HAP-1 (cell line): ENCODE data around the gene PLEKHO2.

Experiments used
- DNase-seq, 2 experiments: peaks; one replicate each; pipeline ENCODE4 v3.0.0-alpha.2; 2016 to 2020; ENCODE audit warnings: low spot score in 2 of 2
- H3K27me3 ChIP-seq: fragments of 250-450 bp; sonication (Bioruptor Pico); 2 replicates; pipeline ENCODE4 v1.5.1; 2020; ENCODE audit warnings: low read depth, mild to moderate bottlenecking, moderate library complexity
- H3K36me3 ChIP-seq: fragments of 250-450 bp; sonication (Bioruptor Pico); replicated peaks from 2 replicates; pipeline ENCODE4 v1.5.1; 2020; ENCODE audit warnings: mild to moderate bottlenecking
- H3K4me1 ChIP-seq: fragments of 250-450 bp; sonication (Bioruptor Pico); 2 replicates; pipeline ENCODE4 v1.5.1; 2020; ENCODE audit warnings: mild to moderate bottlenecking
- H3K4me3 ChIP-seq: fragments of 250-450 bp; sonication (Bioruptor Pico); 2 replicates; pipeline ENCODE4 v1.5.1; 2020; ENCODE audit warnings: mild to moderate bottlenecking, moderate library complexity
- H3K9me3 ChIP-seq: fragments of 250-450 bp; sonication (Bioruptor Pico); 2 replicates; pipeline ENCODE4 v1.5.1; 2020; ENCODE audit warnings: mild to moderate bottlenecking, moderate library complexity
- in situ Hi-C: fragments of 300-500 bp; cut with MboI; formaldehyde crosslinking; loops from 3 replicates; pipeline ENCODE4 v1.14.3; 2020; ENCODE audit warnings: low sequenced_read_pairs, inconsistent platforms, mixed read lengths

Gene PLEKHO2

DNA sequence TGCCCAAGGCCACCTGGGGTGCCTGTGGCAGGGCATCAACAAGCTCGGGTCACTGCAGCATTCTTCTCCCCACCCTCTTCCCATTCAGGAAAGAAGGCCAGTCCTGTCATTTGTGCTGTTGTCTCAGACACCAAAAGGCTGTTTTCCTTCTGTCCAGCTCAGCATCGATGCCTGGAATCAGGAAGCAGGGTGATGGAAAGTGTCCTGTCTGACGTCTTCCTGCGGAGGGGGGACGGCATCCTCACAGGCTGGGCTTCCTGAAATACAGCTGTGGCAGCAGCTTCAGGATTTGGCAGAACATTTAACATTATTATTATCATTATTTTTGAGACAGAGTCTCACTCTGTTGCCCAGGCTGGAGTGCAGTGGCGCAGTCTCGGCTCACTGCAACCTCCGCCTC, 37.0 kb downstream of the PLEKHO2 start:
- in situ Hi-C loops: no loop called here
- no peak overlapping the region for H3K4me3 ChIP-seq
- no peaks in the 10 kb centered on the region for H3K4me1 ChIP-seq
- no peak for DNase-seq
- no peaks in the 10 kb centered on the region for H3K9me3 ChIP-seq
- H3K36me3 ChIP-seq: no peaks in the 10 kb centered on the region
- no peaks in the 10 kb centered on the region for H3K27me3 ChIP-seq

DNA sequence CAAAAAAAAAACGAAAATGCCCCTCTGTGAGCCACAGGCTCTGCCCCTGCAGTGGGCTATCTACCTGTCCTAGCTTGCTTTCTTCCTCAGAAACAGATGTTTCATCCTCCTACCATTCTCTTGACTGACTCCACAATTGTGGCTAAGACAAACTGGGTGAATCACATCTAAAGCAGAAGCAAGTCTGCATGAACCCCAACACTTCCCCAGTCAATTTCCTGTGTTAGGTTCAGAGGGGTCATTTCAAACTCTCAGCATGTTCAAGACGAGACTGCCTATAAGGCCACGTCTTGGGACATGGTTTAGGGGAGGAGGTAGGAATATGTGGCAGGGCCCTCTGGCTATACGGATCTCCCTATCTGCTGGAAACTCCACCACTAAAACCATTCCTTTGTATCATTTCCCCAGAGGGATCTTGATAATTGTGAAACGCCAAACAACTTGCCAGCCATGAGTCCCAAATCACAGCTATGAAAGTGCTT, 41.4 kb downstream of the PLEKHO2 start:
- Histone ChIP-seq H3K27me3 (no peaks in the 10 kb centered on the region), H3K4me1 (no peaks in the 10 kb centered on the region), H3K9me3 (no peaks in the 10 kb centered on the region), H3K36me3 (no peaks in the 10 kb centered on the region), H3K4me3 (no peak overlapping the region)
- in situ Hi-C loops: no loop called here
- DNase-seq: no peak

DNA sequence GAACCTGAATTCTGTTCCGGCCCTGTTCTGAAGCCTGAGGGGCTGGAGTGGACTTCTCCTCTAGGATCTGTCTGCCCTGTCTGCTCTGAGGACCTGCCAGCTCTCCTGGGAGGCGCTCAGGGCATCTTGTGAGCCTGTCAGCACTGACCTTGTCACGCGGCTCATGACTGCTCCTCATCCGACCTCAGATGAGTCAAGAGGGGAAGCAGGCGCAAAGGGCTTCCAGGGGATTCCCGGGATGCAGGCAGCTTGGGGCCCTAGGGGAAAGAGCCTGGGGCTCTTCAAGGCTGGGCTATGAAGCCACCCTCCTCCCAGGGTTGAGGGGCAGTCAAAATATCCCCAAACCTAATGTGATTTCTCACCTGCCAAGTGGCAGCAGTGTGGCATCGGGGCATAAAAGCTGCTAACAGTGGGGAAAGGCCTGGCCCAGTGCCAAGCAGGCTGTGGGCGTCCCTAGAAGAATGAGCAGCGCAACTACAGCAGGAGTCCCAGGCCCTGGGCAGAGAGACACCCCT, 42.3 kb downstream of the PLEKHO2 start:
- Histone ChIP-seq H3K4me3 (no peak overlapping the region), H3K27me3 (no peaks in the 10 kb centered on the region), H3K36me3 (no peaks in the 10 kb centered on the region), H3K9me3 (no peaks in the 10 kb centered on the region), H3K4me1 (no peaks in the 10 kb centered on the region)
- no peak for DNase-seq
- in situ Hi-C loops: no loop called here

DNA sequence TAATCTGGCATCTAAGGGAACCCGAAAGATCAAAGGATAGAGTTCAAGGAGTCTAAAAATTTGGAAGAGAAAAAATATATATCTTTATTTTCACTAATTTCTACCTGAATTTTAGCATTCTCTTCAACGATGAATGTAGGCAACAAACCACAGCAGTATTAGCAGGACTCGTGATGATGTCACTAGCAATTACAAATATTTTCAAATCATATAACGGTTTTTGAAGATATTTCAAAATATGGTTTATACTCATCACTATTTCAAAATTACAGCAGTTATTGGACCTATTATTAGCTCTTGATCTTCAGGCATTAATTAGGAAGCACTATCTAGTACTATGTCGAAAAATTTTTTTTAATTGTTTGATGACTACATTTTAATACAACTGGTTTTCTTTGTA, 43.0 kb downstream of the PLEKHO2 start:
- DNase-seq: no peak
- H3K27me3 ChIP-seq: no peaks in the 10 kb centered on the region
- no peaks in the 10 kb centered on the region for H3K9me3 ChIP-seq
- H3K4me3 ChIP-seq: no peak overlapping the region
- H3K4me1 ChIP-seq: no peaks in the 10 kb centered on the region
- in situ Hi-C loops: no loop called here
- H3K36me3 ChIP-seq: no peaks in the 10 kb centered on the region

DNA sequence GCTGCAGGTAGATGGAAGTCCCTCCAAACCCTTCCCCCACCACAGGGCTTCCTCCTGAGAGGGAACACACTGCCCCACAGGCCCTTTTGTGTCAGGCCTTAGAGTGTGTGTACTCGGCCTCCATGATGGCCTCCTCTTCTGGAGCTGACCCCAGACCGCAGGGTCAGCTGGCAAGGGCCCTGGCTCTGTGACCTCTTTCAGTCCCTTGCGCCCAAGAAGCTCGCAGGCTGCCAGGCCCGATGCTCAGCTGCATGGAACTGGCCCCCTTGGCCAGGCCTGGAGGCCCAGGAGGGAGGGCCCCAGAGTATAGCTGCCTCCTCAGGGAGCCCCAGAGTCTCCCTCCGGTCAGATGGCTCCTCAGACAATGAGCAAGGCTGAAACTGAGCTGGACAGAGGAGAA, 46.6 kb downstream of the PLEKHO2 start:
- no peak overlapping the region for H3K4me3 ChIP-seq
- in situ Hi-C loops: no loop called here
- no peaks in the 10 kb centered on the region for H3K4me1 ChIP-seq
- no peak for DNase-seq
- H3K27me3 ChIP-seq: no peaks in the 10 kb centered on the region
- H3K36me3 ChIP-seq: no peaks in the 10 kb centered on the region
- no peaks in the 10 kb centered on the region for H3K9me3 ChIP-seq

DNA sequence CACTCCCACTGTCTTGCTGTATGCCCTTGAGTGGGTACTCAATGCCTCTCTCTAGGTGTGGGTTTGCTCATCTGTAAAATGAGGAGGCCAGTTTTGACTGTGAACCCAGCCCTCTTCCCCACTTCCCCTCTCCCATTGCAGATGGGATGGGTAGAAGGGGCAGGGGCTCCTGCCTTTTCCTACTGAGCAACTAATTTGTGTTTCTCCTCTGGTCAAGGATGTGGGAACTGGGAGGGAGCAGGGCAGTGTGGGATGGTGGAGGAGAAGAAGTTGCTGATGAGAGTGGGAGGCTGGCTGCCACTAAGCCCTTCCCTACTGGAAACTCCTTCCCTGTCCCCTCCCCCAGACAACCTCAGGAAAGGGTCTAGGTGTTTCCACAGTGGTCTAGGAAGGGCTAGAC, 49.8 kb downstream of the PLEKHO2 start:
- Histone ChIP-seq H3K36me3 (no peaks in the 10 kb centered on the region), H3K4me1 (peaks cover 6% of the 10 kb centered on the region), H3K4me3 (no peak overlapping the region), H3K27me3 (no peaks in the 10 kb centered on the region), H3K9me3 (no peaks in the 10 kb centered on the region)
- in situ Hi-C loops: no loop called here
- DNase-seq: no peak

DNA sequence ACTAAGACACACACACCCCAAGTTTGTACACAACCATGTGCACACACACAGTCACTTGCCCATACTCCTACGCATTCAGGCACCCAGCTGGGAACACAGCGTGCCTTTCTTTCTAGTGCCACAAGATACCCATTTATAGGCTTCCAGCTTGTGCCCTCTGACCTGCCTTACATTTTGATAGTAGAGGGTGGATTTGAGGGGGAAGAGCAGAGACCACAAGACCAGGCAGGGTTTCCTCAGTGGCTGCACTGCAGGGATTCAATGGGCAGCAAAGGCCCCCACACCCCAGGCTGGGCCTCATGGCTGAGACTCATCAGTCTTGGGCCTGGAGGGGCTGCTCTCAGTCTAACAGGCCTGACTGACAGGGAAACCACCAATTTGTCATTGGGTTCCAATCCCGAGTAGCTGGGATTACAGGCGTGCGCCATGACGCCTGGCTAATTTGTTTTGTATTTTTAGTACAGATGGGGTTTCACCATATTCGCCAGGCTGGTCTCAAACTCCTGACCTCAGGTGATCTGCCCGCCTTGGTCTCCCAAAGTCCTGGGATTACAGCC, 51.2 kb downstream of the PLEKHO2 start:
- H3K9me3 ChIP-seq: no peaks in the 10 kb centered on the region
- no peaks in the 10 kb centered on the region for H3K36me3 ChIP-seq
- in situ Hi-C loops: no loop called here
- H3K27me3 ChIP-seq: no peaks in the 10 kb centered on the region
- H3K4me3 ChIP-seq: no peak overlapping the region
- DNase-seq: no peak
- H3K4me1 ChIP-seq: peaks cover 6% of the 10 kb centered on the region

DNA sequence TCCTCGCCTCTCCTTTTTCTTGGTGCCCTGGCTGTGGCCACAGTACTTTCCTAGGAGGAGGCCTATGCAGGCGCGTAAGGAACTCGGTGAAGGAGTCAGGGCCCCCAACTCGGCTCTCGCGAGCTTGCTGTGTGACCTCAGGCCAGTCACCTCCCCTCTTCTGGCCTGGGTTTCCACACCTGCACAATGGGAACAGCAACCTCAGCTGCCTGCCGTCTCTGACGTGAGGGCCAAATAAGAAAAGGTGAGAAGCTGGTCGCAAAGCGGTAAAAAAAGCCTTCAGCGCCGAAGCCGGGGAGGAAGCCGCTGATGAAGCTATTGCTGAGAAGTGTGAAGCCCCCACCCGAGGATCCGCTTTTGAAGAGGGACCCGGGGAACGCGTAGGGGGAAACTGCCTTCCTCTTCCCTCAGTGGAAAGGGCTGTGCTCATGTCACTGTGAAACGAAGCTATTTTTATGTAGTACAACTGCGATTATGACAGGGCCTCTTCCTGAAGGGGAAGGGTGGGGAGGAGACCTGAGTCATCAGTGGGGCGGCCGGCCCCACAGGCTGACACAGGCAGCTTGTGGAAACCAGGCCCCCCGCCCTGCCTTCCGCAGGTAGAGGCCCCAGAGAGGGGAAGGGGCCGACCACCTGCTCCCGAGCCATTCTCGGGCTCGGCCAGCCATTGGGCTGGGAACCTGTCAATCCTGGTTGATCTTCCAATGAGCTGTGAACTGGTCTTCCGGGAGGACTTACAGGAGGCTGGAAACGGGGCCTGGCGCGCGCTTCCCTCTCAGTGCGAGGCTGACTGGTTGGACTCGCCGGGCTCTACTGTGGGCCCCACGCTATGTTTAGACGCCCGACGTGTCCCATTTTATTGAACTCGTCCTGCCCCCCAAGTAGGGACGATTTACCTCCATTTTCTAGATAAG, 52.0 kb downstream of the PLEKHO2 start:
- in situ Hi-C loops: no loop called here
- Histone ChIP-seq H3K4me1 (peaks cover 6% of the 10 kb centered on the region), H3K36me3 (no peaks in the 10 kb centered on the region), H3K4me3 (no peak overlapping the region), H3K27me3 (no peaks in the 10 kb centered on the region), H3K9me3 (no peaks in the 10 kb centered on the region)
- peak in 1 of 2 experiments; percentile 79 for DNase-seq

DNA sequence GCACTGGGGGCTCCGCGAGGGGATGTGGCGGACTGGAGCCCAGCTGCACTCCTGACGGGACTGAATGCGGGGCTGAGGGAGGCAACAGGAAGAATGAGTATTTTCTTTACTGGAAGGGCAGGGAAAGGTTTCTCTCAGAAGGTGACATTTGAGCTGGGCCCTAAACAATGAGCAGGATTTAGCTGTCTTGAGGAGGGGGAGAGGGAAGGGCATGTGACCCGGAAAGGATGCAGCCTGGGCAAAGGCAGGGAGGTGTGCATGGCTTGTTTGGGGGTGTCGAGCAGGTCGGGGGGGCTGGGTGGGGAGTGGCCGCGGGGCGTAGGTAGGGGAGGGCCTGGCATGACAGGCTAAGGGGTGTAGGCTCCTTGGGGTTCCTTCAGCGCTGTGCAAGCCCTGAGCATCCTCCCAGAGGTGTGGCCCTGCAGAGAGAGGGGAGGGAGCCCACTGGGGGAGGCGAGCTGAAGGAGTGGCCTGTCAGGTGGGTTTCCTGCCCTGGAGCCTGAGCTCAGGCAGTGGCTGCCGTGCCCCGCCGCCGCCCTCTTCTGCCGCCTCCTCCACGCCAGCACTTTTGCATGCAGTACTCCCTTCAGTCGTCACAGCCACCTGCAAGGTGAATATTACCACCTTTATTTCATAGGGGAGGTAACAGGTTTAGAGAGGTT, 52.8 kb downstream of the PLEKHO2 start:
- in situ Hi-C loops: no loop called here

DNA sequence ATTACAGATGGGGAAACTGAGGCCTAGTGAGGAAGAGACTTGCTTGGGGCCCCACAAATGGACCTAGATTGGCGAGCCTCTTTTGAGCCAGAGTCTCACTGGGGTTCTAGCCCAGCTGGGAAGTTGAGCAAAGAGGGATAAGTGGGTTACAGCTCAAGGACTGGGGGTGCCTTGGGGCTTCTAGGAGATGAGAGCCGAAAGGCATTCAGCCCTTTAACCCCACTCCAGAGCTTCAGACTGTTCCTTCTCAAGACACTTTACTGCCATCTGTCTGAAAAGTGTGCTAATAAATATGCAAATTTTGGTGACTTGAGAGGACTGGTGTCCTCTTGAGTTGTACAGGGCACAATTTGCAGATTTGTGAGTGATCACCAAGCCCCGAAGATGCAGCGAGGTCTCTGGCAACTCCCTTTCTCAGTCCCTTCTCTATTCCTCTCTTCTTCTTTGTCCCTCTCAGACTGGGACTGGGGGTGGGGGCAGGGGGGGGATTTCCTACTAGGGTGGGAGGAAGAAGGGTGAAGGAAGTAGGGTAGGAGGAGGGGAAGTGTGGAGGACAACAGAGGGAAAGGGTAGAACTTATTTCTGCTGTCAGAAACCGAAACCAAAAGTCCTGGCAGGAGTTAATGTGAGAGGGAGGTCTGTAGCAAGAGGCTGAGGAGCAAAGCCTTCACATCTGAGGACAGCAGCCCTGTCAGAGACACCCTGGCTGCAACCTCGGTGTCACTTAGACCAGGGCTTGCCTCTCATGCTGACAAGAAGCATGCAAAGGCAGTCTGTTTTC, 53.8 kb downstream of the PLEKHO2 start:
- no peak for DNase-seq
- peaks cover 6% of the 10 kb centered on the region for H3K4me1 ChIP-seq
- H3K9me3 ChIP-seq: no peaks in the 10 kb centered on the region
- in situ Hi-C loops: no loop called here
- no peak overlapping the region for H3K4me3 ChIP-seq
- no peaks in the 10 kb centered on the region for H3K36me3 ChIP-seq
- H3K27me3 ChIP-seq: no peaks in the 10 kb centered on the region

More for the DNA sequence above, 52.8 kb downstream of the PLEKHO2 start:
- no peaks in the 10 kb centered on the region for H3K27me3 ChIP-seq
- no peak for DNase-seq
- no peak overlapping the region for H3K4me3 ChIP-seq
- H3K4me1 ChIP-seq: peaks cover 6% of the 10 kb centered on the region
- no peaks in the 10 kb centered on the region for H3K9me3 ChIP-seq
- H3K36me3 ChIP-seq: no peaks in the 10 kb centered on the region

DNA sequence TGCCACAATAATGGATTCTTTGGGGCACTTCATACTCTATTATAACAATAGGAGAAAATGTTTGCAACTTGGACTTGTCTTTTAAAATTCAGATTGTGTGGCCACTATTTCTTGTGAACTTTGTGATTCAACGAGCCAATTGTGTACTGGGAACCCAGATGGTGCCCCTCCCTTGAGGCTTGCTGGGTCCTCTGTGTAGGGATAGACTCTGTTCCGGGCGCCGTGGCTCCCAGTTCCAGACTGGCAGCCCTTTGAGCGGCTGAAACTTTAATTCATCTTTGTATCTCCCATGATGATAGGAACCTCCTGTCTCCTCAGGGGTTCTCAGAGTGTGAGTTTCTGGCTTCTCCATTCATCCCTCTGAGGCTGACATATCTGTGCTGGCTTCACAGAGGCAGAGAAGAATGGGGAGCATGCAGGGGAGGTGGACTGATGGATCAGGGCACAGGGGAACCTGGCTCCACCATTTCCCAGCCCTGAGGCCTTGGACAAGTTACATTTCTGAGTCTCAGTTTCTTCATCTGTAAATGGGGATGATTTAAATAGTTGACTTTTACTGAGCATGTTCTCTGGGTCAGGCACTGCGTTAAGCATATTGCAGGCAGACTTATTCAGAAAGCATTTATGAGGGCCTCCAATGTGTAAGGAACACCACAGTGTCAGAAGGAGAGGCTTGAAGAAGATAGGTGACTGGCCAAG, 54.8 kb downstream of the PLEKHO2 start:
- H3K36me3 ChIP-seq: no peaks in the 10 kb centered on the region
- in situ Hi-C loops: no loop called here
- H3K4me1 ChIP-seq: peaks cover 6% of the 10 kb centered on the region
- no peak for DNase-seq
- no peaks in the 10 kb centered on the region for H3K27me3 ChIP-seq
- no peaks in the 10 kb centered on the region for H3K9me3 ChIP-seq
- H3K4me3 ChIP-seq: no peak overlapping the region

DNA sequence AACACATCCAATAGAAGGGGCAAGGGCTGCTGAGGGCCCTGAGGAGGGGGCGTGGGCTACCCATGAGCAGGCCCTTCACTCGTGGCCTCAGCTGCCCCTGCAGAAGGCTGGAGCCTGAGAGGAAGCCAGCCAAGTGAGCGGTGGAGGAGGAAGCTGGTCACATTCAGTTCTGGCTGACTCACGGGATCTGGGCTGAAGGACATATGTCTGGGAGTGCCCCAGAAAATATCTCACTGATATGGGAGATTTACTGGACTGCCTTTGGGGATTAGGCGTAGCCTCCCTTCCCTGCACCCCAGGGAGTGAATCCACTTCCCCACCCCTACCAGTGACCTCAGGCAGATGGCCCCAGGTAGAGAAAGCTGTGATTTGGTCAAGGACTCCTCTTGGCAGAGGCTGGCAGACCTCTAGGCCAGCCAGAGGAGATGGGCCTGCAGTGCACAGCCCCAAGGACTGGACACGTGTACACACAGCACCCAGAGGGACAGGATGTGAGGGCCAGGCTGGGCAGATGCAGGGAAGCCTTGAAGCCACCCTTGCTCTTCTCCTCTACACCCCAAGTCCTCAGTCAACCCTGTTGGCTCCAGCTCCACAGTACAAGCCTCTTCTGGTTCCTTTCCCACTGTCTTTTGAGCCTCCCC, 55.8 kb downstream of the PLEKHO2 start:
- peaks cover 6% of the 10 kb centered on the region for H3K4me1 ChIP-seq
- H3K36me3 ChIP-seq: no peaks in the 10 kb centered on the region
- H3K4me3 ChIP-seq: no peak overlapping the region
- H3K27me3 ChIP-seq: no peaks in the 10 kb centered on the region
- in situ Hi-C loops: no loop called here
- no peak for DNase-seq
- no peaks in the 10 kb centered on the region for H3K9me3 ChIP-seq
